ENCODE data around the gene HOXC11. TPM values are rescaled to one million over a fixed set of nuclear protein-coding genes. Genes with fewer than 3 reads are reported as not detected.

HOXC11 gene
- total and polyA plus RNA-seq, 2 donors = 1.3 to 1.5 TPM

DNA sequence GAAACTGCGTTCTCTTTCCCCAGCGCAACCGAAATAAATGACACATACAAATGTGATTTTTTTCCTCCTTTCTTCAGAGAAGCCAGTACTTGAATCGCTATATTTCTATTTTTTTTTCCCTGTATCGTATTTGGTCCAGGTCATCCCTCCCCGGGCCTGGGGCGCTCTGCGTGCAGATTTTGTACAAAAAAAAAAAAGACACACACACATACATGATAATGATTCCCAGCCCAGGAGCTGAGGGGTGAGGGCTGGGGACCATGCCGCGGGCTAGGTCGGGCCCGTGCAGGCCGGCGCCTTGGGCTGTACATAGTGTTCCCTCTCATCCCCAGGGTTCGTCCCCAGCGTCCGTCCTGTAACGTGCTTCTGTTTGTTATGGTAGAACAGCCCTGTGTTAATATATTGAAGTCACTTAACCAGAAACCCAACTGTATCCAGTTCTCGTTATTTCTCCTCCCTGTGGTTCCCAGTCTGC, 30.0 kb downstream of the HOXC11 start:
- Histone ChIP-seq H3K27ac (ENCODE audit: low read depth) (no peak overlapping the region), H3K4me1 (ENCODE audit: insufficient read depth) (no peaks in the 10 kb centered on the region), H3K4me3 (ENCODE audit: low read depth, low read length) (no peak overlapping the region), H3K36me3 (ENCODE audit: insufficient read depth) (no peaks in the 10 kb centered on the region)
- no peak for DNase-seq (ENCODE audit: extremely low spot score)
- 71% methylated on average over 19 of the region's 19 CpGs for whole genome bisulfite sequencing

DNA sequence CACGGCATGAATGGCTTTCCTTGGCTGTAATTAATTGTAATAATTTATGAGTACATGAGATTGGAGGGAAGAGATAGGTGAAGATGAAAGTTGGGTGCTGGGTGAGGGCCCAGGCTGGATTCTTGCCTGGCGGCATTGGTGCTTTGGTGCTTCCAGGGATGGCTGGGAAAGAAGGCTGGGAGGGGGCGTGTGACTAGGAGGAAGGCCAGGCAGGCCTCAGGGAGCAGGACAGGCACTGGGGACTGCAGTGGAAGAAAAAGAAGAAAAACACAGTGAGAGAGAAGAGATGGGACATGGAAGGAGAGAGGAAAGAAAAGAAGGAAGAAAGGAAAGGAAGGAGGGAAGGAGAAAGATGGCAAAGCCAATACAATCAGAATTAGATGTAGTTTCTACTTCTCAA, 30.7 kb downstream of the HOXC11 start:
- no peaks in the 10 kb centered on the region for H3K4me1 ChIP-seq (ENCODE audit: insufficient read depth)

DNA sequence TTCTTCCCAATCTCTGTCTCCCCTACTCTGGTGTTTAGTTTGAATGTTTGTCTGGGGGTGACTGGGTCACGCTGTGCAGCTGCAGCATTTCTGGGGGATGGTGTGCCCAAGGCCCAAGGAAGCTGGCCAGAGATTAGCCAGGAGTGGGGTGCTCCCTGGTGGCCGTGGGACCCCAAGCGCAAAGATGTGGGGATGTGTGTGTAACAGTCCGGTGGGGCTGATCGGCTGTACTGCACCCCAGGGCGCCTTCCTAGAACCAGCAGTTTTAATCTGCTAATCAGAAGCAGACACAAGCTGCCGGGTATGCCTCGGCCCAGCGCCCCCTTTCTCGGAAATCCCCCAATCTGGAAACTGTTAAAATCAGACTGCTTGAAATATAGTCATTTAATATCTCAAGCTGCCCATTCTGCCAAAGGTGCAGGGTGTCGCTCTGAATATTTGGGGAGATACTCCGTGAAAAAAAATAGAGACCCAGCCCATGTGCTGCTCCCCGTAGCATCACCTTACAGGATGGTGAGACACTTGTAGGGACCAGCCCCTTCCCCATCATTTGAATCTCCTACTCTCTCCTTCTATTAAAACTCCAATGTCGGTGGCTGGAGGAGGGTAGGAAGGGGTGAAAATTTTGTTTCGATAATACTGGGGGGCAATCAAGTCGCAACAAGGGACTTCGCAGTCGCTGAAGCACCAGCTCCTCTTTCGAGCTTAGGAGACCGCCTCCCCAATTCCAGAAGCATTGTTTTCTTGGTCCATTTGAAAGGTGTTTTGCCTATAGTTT, 31.3 kb downstream of the HOXC11 start:
- DNase-seq (ENCODE audit: extremely low spot score) = no peak
- WGBS = 45% methylated on average over 20 of the region's 20 CpGs
- no peak overlapping the region for H3K27ac ChIP-seq (ENCODE audit: low read depth)
- H3K36me3 ChIP-seq (ENCODE audit: insufficient read depth) = no peaks in the 10 kb centered on the region
- H3K4me3 ChIP-seq (ENCODE audit: low read depth, low read length) = no peak overlapping the region
- no peaks in the 10 kb centered on the region for H3K4me1 ChIP-seq (ENCODE audit: insufficient read depth)

More for the DNA sequence above, 30.7 kb downstream of the HOXC11 start:
- Histone ChIP-seq H3K36me3 (ENCODE audit: insufficient read depth) (no peaks in the 10 kb centered on the region), H3K27ac (ENCODE audit: low read depth) (no peak overlapping the region), H3K4me3 (ENCODE audit: low read depth, low read length) (no peak overlapping the region)
- WGBS = 77% methylated on average over 3 of the region's 3 CpGs
- DNase-seq (ENCODE audit: extremely low spot score) = no peak

DNA sequence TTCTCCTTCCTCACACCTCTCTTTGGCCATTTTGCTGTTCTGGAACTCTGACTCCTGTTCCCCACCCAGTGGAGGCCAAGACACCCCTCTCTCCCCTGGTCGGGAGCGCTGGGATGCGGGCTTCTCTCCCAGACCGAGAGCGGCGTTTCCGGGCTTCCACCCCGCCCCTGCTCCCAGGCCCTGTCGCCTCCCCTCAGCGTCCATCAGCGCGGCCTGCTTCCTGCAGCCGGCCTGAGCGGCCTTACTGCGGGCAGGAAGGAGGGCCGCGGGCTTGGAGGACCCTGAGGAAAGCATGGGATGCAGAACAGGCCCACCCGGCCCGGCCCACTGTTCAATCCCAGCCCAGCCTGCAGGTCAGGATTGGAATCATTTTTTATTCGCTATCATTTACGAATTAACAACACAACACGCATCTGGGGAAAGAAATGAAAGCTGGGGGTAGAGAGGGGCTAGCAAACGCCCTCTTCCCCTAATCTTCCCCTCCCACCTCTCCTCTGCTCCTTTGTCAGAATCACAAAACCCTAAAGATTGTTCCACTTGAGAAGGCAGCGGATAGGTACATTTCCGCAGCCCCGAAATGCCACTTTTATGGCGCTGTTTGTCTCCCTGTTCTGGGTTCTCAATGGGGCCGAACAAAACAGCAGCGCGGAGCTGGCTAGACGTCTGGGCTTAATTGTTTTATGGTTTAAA, 32.1 kb downstream of the HOXC11 start:
- H3K36me3 ChIP-seq (ENCODE audit: insufficient read depth) = no peaks in the 10 kb centered on the region
- no peak overlapping the region for H3K4me3 ChIP-seq (ENCODE audit: low read depth, low read length)
- no peak for DNase-seq (ENCODE audit: extremely low spot score)
- H3K27ac ChIP-seq (ENCODE audit: low read depth) = no peak overlapping the region
- WGBS = 30% methylated on average over 31 of the region's 31 CpGs
- no peaks in the 10 kb centered on the region for H3K4me1 ChIP-seq (ENCODE audit: insufficient read depth)

DNA sequence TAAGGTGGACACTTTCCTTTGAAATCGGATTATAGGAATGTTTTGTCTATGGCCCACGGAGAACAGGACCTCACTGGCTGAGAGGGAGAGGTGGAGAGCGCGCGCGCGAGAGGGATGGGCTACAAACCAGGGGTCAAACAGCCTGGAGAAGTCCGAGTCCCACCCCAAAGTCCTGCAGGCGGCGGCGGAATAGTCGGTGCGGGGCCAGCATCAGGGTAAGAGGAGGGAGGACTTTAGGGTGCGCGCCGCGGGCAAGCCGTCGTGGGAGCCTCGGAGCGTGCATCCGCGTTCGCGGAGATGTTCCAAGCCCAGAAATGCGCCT, 32.6 kb downstream of the HOXC11 start:
- H3K27ac ChIP-seq (ENCODE audit: low read depth) = no peak overlapping the region
- WGBS = 10% methylated on average over 26 of the region's 26 CpGs
- H3K4me3 ChIP-seq (ENCODE audit: low read depth, low read length) = no peak overlapping the region

DNA sequence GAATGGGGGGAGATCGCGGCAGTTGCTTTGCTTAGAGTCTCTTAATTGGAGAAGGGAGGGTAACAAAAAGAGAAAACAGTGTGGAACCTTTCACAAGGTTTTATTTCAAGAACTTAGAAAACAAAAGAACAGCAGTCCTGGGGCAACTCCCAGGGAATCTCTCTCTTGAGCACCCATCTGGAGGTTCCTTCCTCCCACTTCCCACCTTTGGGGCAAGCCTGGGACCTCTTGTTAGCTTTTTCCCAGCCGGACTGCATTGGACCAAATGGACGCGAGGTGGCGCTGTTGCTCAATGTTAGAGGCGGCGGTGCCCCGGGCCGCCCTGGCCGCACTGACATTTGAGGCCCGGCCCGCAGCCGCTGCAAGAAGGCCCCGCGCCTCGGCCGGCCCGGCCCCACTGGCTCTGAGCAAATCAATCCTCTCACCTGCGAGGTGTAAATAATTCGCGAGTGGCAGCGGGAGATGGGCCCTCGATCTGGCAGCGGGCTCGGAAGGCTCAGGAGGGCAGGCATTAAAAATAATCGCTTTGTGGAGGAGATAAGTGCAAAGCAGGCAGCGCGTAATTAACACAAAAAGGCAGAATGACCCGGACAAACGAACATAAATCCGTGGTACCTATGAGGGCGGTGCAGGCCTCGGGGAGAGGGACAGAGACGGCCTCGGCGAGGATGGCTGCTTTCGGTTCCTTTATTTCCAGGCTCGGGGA, 33.1 kb downstream of the HOXC11 start:
- Histone ChIP-seq H3K27ac (ENCODE audit: low read depth) (no peak overlapping the region), H3K4me3 (ENCODE audit: low read depth, low read length) (no peak overlapping the region), H3K4me1 (ENCODE audit: insufficient read depth) (no peaks in the 10 kb centered on the region), H3K36me3 (ENCODE audit: insufficient read depth) (no peaks in the 10 kb centered on the region)
- WGBS = 14% methylated on average over 39 of the region's 39 CpGs
- peak; percentile 76 for DNase-seq (ENCODE audit: extremely low spot score)

More for the DNA sequence above, 32.6 kb downstream of the HOXC11 start:
- Histone ChIP-seq H3K36me3 (ENCODE audit: insufficient read depth) (no peaks in the 10 kb centered on the region), H3K4me1 (ENCODE audit: insufficient read depth) (no peaks in the 10 kb centered on the region)
- DNase-seq (ENCODE audit: extremely low spot score) = no peak

DNA sequence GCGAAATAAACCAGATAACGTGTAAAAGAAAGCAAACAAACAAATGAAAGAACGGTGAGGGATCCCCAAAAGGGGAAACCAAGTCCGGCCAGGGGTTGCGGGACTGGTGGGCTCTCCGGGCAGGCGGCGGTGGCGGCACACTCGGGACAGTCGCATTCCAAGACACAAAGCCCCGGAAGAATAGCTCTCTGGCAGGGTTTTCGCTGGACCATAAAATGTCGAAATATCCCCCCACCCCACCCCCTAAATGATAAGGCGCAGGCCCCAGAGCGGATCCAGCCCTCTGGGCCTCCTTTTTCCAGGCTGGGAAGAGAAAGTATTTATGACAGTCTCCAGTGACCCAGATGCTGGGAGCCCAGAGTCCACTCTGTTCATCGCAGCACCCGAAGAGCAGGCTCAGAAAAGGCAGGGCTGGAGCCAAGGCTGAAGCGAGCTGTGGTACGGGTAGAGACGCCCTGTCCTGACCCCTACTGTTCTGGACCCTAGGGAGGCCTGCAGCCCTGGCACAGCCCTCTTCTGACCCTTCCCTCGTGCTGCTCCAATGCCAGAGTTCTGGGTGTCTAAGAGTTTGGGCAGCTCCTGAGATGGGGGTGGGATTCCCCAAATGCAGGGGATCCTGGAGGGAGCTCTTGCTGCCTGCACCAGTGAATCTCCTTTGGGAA, 33.8 kb downstream of the HOXC11 start:
- Histone ChIP-seq H3K4me3 (ENCODE audit: low read depth, low read length) (no peak overlapping the region), H3K27ac (ENCODE audit: low read depth) (no peak overlapping the region), H3K4me1 (ENCODE audit: insufficient read depth) (no peaks in the 10 kb centered on the region), H3K36me3 (ENCODE audit: insufficient read depth) (no peaks in the 10 kb centered on the region)
- DNase-seq (ENCODE audit: extremely low spot score) = no peak
- 48% methylated on average over 22 of the region's 22 CpGs for WGBS

DNA sequence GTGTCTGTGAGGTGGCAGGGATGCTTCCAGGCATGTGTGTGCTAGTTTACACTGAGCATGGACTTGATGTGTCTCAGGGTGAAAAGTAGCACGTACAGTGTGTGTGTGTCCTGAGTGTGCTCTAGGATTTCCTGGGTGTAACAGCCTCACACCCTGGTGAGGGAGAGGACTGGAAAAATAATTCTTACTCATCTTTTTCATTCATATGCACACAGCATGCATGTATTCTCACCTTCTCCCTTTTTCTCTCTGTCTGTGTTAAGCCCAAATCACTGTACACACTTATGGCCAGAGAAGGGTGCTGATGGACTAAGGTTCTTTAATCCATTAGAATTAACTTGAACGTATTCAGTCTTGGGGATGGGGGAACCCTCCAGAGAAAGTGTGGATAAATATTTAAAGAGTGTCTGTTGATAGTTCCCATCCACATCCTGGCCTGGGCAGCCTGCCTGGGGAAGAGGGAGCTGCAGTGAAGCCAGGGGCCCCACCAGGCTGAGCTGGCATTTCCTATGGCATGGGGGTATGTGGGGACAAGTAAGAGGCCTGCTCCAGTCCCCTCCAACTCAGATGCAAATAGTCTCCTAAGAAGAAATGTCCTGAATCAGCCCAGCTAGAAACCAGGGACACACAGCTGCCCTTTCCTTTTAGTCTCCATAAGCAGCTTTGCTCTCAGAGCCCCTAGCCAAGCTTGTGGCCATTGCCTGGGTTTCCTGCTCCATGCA, 34.8 kb downstream of the HOXC11 start:
- DNase-seq (ENCODE audit: extremely low spot score) = no peak
- Histone ChIP-seq H3K36me3 (ENCODE audit: insufficient read depth) (no peaks in the 10 kb centered on the region), H3K4me1 (ENCODE audit: insufficient read depth) (no peaks in the 10 kb centered on the region), H3K4me3 (ENCODE audit: low read depth, low read length) (no peak overlapping the region), H3K27ac (ENCODE audit: low read depth) (no peak overlapping the region)
- 62% methylated on average over 2 of the region's 2 CpGs for WGBS

DNA sequence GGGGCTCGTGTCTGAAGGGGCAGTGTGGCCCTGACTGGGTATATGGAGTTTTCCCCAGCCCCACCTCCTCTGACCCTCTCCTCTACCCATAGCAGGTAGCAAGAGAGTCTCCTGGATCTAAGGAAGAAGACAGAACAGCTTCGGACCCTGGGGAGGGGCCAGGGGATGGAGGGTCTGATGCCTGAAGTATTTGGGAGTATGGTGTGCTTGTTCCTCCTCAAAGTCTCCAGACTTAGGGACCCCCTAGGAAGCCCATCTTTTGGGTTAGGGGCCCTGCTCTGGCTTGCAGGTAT, 35.3 kb downstream of the HOXC11 start:
- 45% methylated on average over 2 of the region's 2 CpGs for WGBS
- H3K4me1 ChIP-seq (ENCODE audit: insufficient read depth) = no peaks in the 10 kb centered on the region
- no peak for DNase-seq (ENCODE audit: extremely low spot score)
- H3K4me3 ChIP-seq (ENCODE audit: low read depth, low read length) = no peak overlapping the region
- H3K27ac ChIP-seq (ENCODE audit: low read depth) = no peak overlapping the region
- H3K36me3 ChIP-seq (ENCODE audit: insufficient read depth) = no peaks in the 10 kb centered on the region

DNA sequence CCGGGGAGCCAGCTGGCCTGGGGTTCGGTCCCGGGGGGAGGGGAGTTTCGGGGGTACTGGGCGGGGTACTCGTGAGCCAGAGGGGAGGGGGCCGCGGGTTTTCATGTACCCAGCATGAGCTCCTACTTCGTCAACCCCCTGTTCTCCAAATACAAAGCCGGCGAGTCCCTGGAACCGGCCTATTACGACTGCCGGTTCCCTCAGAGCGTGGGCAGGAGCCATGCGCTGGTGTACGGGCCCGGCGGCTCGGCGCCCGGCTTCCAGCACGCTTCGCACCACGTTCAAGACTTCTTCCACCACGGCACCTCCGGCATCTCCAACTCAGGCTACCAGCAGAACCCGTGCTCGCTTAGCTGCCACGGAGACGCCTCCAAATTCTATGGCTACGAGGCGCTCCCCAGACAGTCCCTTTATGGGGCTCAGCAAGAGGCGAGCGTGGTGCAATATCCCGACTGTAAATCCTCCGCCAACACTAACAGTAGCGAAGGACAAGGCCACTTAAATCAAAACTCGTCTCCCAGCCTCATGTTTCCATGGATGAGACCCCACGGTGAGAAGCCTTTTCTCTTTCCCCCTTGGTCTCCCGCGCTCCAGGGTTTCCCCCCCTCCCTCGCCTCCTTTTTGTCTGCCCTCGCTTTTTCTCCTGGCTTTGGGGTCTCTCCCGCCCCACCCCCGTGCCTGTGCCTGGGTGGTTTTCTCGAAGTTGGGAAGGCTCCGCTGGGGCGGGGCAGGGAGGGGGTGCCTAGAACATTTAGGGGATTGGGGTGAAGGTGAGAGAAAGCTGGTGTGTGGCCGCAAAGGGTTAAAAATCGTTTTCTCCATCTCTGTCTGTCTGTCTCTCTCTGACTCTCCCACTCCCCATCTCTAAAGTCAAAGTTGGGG, 36.5 kb downstream of the HOXC11 start:
- no peak overlapping the region for H3K27ac ChIP-seq (ENCODE audit: low read depth)

DNA sequence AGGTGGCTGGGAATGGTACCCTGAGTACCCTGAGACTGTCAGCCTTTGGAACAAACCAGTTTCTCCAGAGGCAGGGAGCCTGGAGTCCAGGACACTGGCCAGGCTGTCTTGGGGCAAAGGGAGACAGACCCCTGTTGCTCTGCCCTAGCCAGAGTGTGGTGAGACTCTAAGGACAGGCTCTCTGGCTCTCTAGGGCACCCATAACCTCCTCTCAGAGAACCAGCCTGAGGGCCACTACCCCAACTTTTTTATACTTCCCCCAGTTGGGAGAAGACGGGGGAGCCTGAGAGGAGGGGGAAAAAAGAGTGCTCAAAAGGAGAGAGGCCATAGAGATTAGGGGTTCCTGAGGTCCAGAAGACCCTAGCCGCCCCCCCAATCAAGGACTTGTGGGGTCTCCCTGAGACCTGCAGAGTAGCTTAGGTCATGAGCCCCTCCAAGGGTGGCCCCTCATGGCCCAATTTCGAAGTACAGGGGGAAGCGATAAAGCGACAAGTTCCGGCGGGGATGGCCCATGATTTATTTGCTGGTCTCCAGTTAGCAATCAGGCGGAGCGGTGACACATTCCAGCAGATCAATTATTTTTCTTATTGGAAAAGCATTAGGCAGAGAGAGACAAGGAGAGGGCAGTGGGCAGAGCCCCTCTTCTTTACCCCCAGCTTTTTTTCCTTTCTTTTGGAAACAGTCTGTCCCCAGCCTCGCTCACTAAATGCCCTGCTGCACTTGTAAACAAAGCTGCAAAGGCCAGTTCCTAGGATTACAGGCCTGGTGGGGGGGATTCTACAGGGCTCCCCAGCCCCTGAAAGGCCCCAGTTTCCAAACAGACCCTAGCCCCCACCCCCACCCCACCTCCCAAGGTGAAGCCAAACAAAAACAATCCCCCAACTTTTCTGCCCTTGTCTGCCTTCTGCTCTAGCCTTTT, 37.4 kb downstream of the HOXC11 start:
- DNase-seq (ENCODE audit: extremely low spot score) = no peak
- WGBS = 25% methylated on average over 10 of the region's 10 CpGs
- Histone ChIP-seq H3K36me3 (ENCODE audit: insufficient read depth) (no peaks in the 10 kb centered on the region), H3K4me3 (ENCODE audit: low read depth, low read length) (no peak overlapping the region), H3K4me1 (ENCODE audit: insufficient read depth) (no peaks in the 10 kb centered on the region), H3K27ac (ENCODE audit: low read depth) (no peak overlapping the region)

More for the DNA sequence above, 36.5 kb downstream of the HOXC11 start:
- no peak for DNase-seq (ENCODE audit: extremely low spot score)
- WGBS = 4% methylated on average over 51 of the region's 51 CpGs
- Histone ChIP-seq H3K4me3 (ENCODE audit: low read depth, low read length) (peak overlapping the region; percentile 2), H3K4me1 (ENCODE audit: insufficient read depth) (no peaks in the 10 kb centered on the region), H3K36me3 (ENCODE audit: insufficient read depth) (no peaks in the 10 kb centered on the region)

All from urinary bladder (tissue), 4 donors.